Thymus (tissue), 11 donors: Measurements from ENCODE around the gene PPT2. TPM values are rescaled to one million over a fixed set of nuclear protein-coding genes. Genes with fewer than 3 reads are reported as not detected.

Experiments
- DNase-seq, 9 donors: peaks; one replicate each; pipeline ENCODE4 v3.0.0-alpha.2; 2013; ENCODE audit warnings: low spot score in 9 of 9, low read depth in 6 of 9, missing footprints in 1 of 9
- H3K27ac ChIP-seq, 2 donors: one replicate each; pipeline ENCODE4 v1.5.1; 2013; ENCODE audit warnings: control low read depth in 1 of 2, low read depth in 1 of 2, low read length in 1 of 2, mild to moderate bottlenecking in 1 of 2, moderate library complexity in 1 of 2
- H3K27me3 ChIP-seq, 2 donors: one replicate each; pipeline ENCODE4 v1.5.1; 2013; ENCODE audit warnings: low read length in 1 of 2; ENCODE audit not compliant: control insufficient read depth in 2 of 2, insufficient read depth in 1 of 2
- H3K36me3 ChIP-seq, 2 donors: one replicate each; pipeline ENCODE4 v1.5.1; 2013; ENCODE audit warnings: low read length in 1 of 2, mild to moderate bottlenecking in 1 of 2, moderate library complexity in 1 of 2; ENCODE audit not compliant: control insufficient read depth in 2 of 2, insufficient read depth in 2 of 2
- H3K4me1 ChIP-seq, 2 donors: one replicate each; pipeline ENCODE4 v1.5.1; 2013; ENCODE audit warnings: low read length in 2 of 2; ENCODE audit not compliant: control insufficient read depth in 2 of 2, insufficient read depth in 2 of 2
- H3K4me3 ChIP-seq, 2 donors: one replicate each; pipeline ENCODE4 v1.5.1; 2013; ENCODE audit warnings: low read length in 2 of 2, control low read depth in 1 of 2, mild to moderate bottlenecking in 1 of 2
- H3K9me3 ChIP-seq, 2 donors: one replicate each; pipeline ENCODE4 v1.5.1; 2013; ENCODE audit warnings: low read length in 1 of 2, mild to moderate bottlenecking in 1 of 2; ENCODE audit not compliant: control insufficient read depth in 2 of 2, insufficient read depth in 1 of 2
- WGBS: extraction: QIAGEN DNeasy Blood & Tissue Kit; methylation state at CpG from one replicate; pipeline ENCODE4 v1.1.7; 2013; 5-methylcytosine and 5-hydroxymethylcytosine counted together
- polyA plus RNA-seq: library from polyadenylated mRNA; stranded (reverse); fragments of 200-250 nt; gene quantifications from one replicate; pipeline ENCODE4 v1.2.3, GENCODE V29; 2013
- total RNA-seq: library from RNA; stranded (reverse); fragments of 120-200 nt; gene quantifications from one replicate; pipeline ENCODE4 v1.2.4, GENCODE V29; 2013
- donor health status: healthy.

PPT2 gene
- total and polyA plus RNA-seq, 2 donors, result 7.6 to 9.8 TPM

GRCh38 chr6:32154514-32155161 lies 697 bp downstream of the PPT2 start:
- H3K9me3 ChIP-seq, result peaks cover 0 to 3% of the 10 kb centered on the region in 2 donors
- H3K4me1 ChIP-seq, result peaks cover 19 to 56% of the 10 kb centered on the region in 2 donors
- H3K4me3 ChIP-seq, result peak overlapping the region; percentile 62 to 84
- peaks cover 18 to 48% of the 10 kb centered on the region in 2 donors for H3K27me3 ChIP-seq
- WGBS, result 1% methylated on average over 34 of the region's 34 CpGs
- peaks cover 22 to 29% of the 10 kb centered on the region in 2 donors for H3K36me3 ChIP-seq
- peak in 3 of 9 donors; percentile 69 to 84 (median 72) for DNase-seq
- H3K27ac ChIP-seq, result peak overlapping the region; percentile 55 to 80

DNA sequence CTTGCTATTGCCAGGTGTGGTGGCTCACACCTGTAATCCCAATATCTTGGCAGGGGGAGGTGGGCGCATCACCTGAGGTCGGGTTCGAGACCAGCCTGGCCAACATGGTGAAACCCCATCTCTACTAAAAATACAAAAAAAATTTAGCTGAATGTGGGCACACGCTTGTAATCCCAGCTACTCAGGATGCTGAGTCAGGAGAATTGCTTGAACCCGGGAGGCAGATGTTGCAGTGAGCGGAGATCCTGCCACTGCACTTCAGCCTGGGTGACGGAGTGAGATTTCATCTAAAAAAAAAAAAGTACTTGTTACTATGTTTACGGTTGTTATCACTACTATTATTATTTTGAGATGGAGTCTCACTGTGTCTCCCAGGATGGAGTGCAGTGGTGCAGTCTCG lies 3.0 kb downstream of the PPT2 start:
- H3K9me3 ChIP-seq, result no peaks in the 10 kb centered on the region
- H3K27me3 ChIP-seq, result peaks cover 2 to 26% of the 10 kb centered on the region in 2 donors
- H3K4me3 ChIP-seq, result no peak overlapping the region
- peaks cover 17 to 39% of the 10 kb centered on the region in 2 donors for H3K4me1 ChIP-seq
- DNase-seq, result no peak
- WGBS, result 98% methylated on average over 9 of the region's 9 CpGs
- no peak overlapping the region for H3K27ac ChIP-seq
- H3K36me3 ChIP-seq, result peaks cover 22 to 29% of the 10 kb centered on the region in 2 donors

DNA sequence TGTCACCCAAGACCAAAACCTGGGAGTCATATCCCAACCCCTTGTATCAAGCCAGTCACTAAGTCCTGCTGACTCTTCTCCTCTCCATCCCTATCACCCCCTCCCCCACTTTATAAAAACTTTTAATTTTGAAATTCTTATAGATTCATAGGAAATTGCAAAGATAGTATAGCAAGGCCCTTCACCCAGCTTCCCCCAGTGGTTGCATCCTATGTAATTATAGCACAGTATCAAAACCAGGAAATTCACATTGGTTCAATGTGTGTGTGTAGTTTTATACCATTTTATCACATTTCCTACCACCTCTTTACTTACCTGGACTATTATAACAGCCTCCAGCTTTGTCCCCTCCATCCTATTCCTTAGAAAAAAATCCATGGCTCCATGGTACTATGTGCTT lies 4.1 kb downstream of the PPT2 start:
- Histone ChIP-seq H3K9me3 (no peaks in the 10 kb centered on the region), H3K36me3 (peaks cover 30 to 34% of the 10 kb centered on the region in 2 donors), H3K4me3 (no peak overlapping the region), H3K4me1 (peaks cover 9 to 27% of the 10 kb centered on the region in 2 donors), H3K27ac (no peak overlapping the region), H3K27me3 (peaks cover 0 to 14% of the 10 kb centered on the region in 2 donors)
- no peak for DNase-seq

DNA sequence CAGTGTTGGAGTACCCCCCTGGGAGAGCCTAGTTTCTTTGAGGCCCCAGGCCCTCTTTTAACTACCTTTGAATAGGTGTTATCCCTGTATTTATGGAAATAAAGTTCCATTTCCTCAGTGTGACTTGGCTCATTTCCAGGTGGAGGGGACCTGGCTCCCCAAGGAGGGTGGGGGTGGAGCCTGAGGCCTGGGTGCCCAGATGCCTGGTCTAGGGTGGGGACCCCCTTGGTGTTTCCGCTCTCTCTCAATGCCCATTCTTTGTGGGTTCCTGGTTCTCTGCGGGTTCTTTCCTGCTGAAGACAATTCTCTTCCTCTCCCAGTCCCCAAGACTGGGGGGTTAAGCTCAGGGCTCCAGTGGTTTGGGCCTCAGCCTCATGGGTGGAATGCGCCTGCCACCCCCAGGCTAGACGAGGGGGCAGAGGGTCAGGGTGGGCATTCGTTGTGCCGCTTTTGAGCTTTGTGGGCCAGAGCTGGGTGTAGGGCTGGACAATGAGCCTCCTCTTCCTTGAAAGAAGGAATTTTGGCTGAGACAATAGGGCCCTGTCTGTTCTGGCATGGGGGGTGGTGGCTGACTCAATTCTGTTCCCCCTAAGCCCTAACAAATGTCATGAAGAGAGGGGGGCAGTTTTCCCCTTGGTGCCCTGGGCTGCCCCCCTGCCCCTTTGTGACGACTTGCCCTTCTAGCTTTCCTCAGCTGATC lies 9.8 kb downstream of the PPT2 start:
- no peak overlapping the region for H3K27ac ChIP-seq
- no peak for DNase-seq
- 97% methylated on average over 7 of the region's 7 CpGs for WGBS
- no peaks in the 10 kb centered on the region for H3K27me3 ChIP-seq
- peaks cover 39 to 45% of the 10 kb centered on the region in 2 donors for H3K36me3 ChIP-seq
- no peak overlapping the region for H3K4me3 ChIP-seq
- no peaks in the 10 kb centered on the region for H3K4me1 ChIP-seq
- H3K9me3 ChIP-seq, result no peaks in the 10 kb centered on the region

DNA sequence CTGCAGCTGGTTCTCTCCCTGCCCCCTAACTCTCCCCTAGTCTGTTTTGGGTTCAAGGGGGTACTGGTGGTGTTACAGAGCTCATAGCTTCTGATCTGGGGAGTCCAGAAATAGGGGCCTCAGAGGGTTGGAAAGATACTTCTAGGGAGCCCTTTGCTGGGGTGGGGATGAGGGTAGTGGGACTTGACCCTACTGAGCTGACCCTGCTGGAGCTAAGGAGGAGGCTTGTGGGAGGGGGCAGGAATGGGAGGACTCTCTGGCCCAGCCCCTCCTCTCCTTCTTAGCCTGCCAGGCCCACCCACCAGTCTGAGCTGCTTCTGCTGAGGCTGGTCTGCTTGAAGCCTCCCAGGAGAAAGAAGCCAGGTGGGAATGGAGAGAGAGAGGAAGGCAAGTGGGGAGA lies 10.4 kb downstream of the PPT2 start, which contains the start of gene EGFL8:
Gene EGFL8 (plus strand): TSS at position 301 of the 400 bp plus-strand sequence. CDS start 1,571 bp downstream, outside the sequence.
- Histone ChIP-seq H3K9me3 (no peaks in the 10 kb centered on the region), H3K36me3 (peaks cover 45 to 50% of the 10 kb centered on the region in 2 donors), H3K27me3 (no peaks in the 10 kb centered on the region), H3K4me3 (no peak within 1 kb of the TSS), H3K4me1 (no peaks in the 10 kb centered on the region), H3K27ac (no peak within 1 kb of the TSS)
- no peak for DNase-seq

- Histone ChIP-seq H3K27ac (no peak overlapping the region), H3K9me3 (no peaks in the 10 kb centered on the region), H3K4me1 (no peaks in the 10 kb centered on the region), H3K27me3 (no peaks in the 10 kb centered on the region), H3K36me3 (peaks cover 67 to 69% of the 10 kb centered on the region in 2 donors), H3K4me3 (no peak overlapping the region)
- WGBS, result 97% methylated on average over 30 of the region's 30 CpGs
- DNase-seq, result no peak
Measured at GRCh38 chr6:32166411-32167061, 12.6 kb downstream of the PPT2 start.

DNA sequence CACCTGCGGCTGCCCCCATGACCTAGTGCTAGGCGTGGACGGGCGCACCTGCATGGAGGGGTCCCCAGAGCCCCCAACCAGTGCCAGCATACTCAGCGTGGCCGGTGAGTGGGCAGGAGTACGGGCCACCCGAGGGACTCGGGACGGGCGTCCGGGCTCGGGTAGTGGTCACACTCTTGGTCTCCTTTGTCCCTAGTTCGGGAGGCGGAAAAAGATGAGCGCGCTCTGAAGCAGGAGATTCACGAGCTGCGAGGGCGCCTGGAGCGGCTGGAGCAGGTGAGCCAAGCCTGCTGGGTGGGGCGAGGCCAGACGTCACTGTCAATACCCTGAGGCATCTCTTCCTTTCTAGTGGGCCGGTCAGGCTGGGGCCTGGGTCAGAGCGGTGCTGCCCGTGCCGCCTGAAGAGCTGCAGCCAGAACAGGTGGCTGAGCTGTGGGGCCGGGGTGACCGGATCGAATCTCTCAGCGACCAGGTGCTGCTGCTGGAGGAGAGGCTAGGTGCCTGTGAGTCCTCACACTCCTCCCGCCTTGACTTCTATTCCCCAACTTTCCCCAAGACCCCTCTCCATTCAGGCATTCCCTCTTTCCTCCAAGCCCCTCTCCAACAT lies 13.3 kb downstream of the PPT2 start:
- H3K36me3 ChIP-seq, result peaks cover 67 to 69% of the 10 kb centered on the region in 2 donors
- DNase-seq, result no peak
- WGBS, result 97% methylated on average over 32 of the region's 32 CpGs
- H3K27me3 ChIP-seq, result no peaks in the 10 kb centered on the region
- H3K27ac ChIP-seq, result no peak overlapping the region
- H3K4me1 ChIP-seq, result no peaks in the 10 kb centered on the region
- no peak overlapping the region for H3K4me3 ChIP-seq
- no peaks in the 10 kb centered on the region for H3K9me3 ChIP-seq

- Histone ChIP-seq H3K27ac (no peak overlapping the region), H3K4me1 (peaks cover 0 to 2% of the 10 kb centered on the region in 2 donors)
Measured at GRCh38 chr6:32167761-32168262, 13.9 kb downstream of the PPT2 start.

More at GRCh38 chr6:32167761-32168262, 13.9 kb downstream of the PPT2 start:
- H3K4me3 ChIP-seq, result no peak overlapping the region
- no peaks in the 10 kb centered on the region for H3K27me3 ChIP-seq
- no peak for DNase-seq
- H3K36me3 ChIP-seq, result peaks cover 61 to 67% of the 10 kb centered on the region in 2 donors
- no peaks in the 10 kb centered on the region for H3K9me3 ChIP-seq
- 94% methylated on average over 6 of the region's 6 CpGs for WGBS
